Measurements from ENCODE around the gene PEPD.

Gene PEPD

GRCh38 chr19:33440241-33440640 lies 81.3 kb downstream of the PEPD start:
- DNase-seq (ENCODE audit: low spot score) = no peak

GRCh38 chr19:33438987-33439781 lies 82.4 kb downstream of the PEPD start:
- DNase-seq (ENCODE audit: low spot score) = no peak

- no peak for DNase-seq (ENCODE audit: low spot score)
Observed at GRCh38 chr19:33437821-33438671, 83.5 kb downstream of the PEPD start.

GRCh38 chr19:33437393-33437820 lies 84.2 kb downstream of the PEPD start:
- no peak for DNase-seq (ENCODE audit: low spot score)

- no peak for DNase-seq (ENCODE audit: low spot score)
Observed at GRCh38 chr19:33436360-33437345, 84.9 kb downstream of the PEPD start.

GRCh38 chr19:33435706-33436359 lies 85.8 kb downstream of the PEPD start:
- no peak for DNase-seq (ENCODE audit: low spot score)

GRCh38 chr19:33434886-33435705 lies 86.5 kb downstream of the PEPD start:
- DNase-seq (ENCODE audit: low spot score) = no peak

GRCh38 chr19:33434069-33434885 lies 87.3 kb downstream of the PEPD start:
- no peak for DNase-seq (ENCODE audit: low spot score)

- no peak for DNase-seq (ENCODE audit: low spot score)
Observed at GRCh38 chr19:33432446-33433170, 89.0 kb downstream of the PEPD start.

GRCh38 chr19:33432015-33432414 lies 89.6 kb downstream of the PEPD start:
- DNase-seq (ENCODE audit: low spot score) = no peak

- DNase-seq (ENCODE audit: low spot score) = peak; percentile 69
Observed at GRCh38 chr19:33430674-33431277, 90.8 kb downstream of the PEPD start.

- DNase-seq (ENCODE audit: low spot score) = no peak
Observed at GRCh38 chr19:33429891-33430673, 91.5 kb downstream of the PEPD start.

GRCh38 chr19:33428627-33429125 lies 92.9 kb downstream of the PEPD start:
- DNase-seq (ENCODE audit: low spot score) = no peak

- DNase-seq (ENCODE audit: low spot score) = no peak
Observed at GRCh38 chr19:33427801-33428626, 93.6 kb downstream of the PEPD start.

- DNase-seq (ENCODE audit: low spot score) = no peak
Observed at GRCh38 chr19:33426621-33427361, 94.8 kb downstream of the PEPD start.

GRCh38 chr19:33424181-33424580 lies 97.4 kb downstream of the PEPD start:
- DNase-seq (ENCODE audit: low spot score) = no peak
